GM19452 (cell line): ENCODE results near the gene MAPKBP1.

Experiments used
- ATAC-seq: cut with Tn5 transposase; IDR thresholded peaks from one replicate; pipeline ENCODE4 v1.9.1; 2021; ENCODE audit not compliant: unreplicated experiment

MAPKBP1 gene

DNA sequence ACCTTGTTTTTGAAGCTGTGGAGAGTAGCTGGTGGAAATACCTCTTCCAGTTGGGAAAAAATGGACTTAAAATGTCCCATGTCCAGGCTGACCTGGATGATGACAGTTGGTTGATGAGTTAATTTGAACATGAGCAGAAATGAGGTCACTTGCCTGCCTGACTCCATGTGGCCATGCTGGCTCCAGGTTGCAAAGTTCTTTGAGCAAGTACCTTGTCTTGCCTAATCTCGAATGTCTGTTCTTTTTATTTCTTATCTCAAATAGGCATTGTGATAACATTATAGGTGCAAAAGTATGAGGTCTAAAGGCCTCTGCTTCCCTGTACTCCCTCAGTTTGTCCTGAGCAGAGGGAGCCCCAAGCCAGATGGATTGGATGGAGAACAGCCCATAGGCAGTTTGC lies 9.0 kb downstream of the MAPKBP1 start:
- ATAC-seq, result no peak

- ATAC-seq, result no peak
Observed at GRCh38 chr15:41788262-41788661, 14.0 kb downstream of the MAPKBP1 start.

GRCh38 chr15:41789236-41789635 lies 15.0 kb downstream of the MAPKBP1 start:
- ATAC-seq, result no peak

DNA sequence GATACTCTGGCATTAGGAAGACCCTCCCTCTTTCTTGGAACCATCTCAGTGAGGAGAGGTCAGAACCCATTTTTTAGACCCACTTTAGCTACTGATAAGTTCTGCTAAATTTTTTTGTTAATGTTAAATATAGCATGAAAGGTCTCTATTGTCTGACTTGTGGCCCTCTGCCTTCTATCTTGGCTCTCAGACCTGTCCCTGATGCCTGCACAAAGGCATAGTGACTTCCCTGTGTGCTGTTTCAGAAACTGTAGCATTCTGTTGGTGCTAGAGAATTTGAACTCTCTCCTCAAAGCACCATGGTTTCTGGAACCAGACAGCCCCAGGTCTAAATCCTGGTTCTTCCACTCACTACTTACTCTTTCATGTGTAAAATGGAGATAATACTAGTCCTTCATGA lies 15.4 kb downstream of the MAPKBP1 start:
- ATAC-seq, result no peak

- ATAC-seq, result no peak
Observed at GRCh38 chr15:41790169-41790568, 15.9 kb downstream of the MAPKBP1 start.

DNA sequence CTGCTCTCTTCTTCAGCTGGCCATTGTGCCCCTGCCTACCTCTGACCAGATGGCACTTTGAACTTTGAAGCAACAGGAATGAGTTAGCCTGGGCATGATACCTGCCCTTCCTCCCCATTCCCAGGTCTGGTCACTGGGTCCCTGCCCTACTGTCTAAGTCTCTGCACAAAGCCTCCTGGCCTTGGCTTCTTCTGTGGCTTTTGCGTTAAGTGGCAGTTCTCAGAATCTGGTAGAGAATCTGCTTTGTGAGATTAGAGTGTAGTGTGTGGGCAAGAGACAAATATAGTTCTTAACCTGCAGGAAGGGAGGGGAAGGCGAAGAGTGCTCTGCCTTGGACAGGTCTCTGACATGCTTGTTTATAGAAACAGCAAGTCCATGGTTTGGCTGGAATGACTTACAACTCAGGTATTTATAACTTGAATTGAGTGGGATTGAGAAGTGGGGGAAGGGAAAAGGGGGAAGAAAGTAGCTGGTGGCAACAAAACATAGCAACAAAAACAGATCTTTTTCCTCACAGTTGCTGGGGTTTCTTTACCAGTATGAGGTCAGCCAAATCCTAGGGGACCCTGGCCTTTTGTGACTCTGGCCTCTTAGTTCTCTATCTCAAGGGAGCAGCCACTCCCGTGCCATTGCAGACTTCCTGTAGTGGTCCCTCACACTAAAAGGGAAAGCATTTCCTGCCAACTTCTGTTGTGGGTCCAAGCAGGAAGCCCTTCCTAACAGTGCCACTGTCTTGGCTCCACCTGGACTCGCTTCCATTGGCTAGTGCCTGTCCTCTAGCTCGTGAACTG lies 16.7 kb downstream of the MAPKBP1 start:
- ATAC-seq, result no peak

DNA sequence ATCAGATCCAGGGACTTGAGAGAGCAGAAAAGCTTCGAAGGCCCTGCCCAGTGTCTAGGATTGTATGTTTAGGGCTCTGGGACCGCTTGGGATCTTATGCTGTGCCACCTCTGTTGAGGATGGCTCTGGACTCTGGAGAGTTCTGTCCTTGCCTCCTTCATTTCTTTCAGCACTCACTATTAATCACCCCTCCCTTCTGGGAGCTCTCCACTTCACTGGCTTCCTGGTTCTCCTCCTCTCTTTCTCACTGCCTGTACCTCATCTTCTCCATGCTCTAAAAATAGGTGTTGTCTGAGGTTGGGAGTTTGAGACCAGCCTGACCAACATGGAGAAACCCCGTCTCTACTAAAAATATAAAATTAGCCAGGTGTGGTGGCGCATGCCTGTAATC lies 17.3 kb downstream of the MAPKBP1 start:
- no peak for ATAC-seq

- no peak for ATAC-seq
Observed at GRCh38 chr15:41792000-41792637, 17.8 kb downstream of the MAPKBP1 start.

- ATAC-seq, result no peak
Observed at GRCh38 chr15:41794081-41794480, 19.8 kb downstream of the MAPKBP1 start.

- ATAC-seq, result no peak
Observed at GRCh38 chr15:41795996-41796856, 21.9 kb downstream of the MAPKBP1 start.

DNA sequence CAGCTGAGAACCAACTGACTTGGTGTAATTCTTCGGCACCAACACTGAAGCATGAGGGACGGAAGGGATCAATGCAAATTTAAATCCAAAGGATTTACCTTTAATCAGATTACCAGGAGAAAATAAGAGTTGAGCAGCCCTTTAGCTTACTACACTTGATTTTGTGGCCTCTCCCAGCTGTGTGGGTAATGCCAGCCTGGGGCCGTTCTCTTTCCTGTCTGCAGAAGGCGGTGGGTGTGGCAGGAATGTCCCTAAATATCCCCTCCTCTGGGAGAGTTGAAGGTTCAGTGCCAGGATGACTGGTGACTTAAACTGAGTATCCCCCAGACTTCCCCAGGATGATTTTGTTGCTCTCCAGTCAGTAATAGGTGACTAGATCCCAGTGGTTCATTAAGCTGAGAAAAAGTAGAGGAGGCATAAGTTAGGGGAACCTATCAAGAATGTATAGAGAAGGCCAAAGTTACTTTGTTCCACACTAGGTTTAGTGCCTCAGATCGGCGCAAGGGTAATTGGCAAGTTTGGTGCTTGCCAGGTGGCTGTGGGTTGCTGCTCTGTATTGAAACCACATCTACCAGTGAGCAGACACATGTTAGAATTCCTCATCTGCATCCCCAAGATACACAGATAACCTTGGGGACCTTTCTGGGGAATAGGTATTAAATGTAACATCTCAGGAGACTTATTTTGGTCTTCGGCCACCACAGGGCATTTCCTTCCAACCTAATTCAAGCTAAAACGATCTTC lies 23.1 kb downstream of the MAPKBP1 start:
- no peak for ATAC-seq

GRCh38 chr15:41798607-41799487 lies 24.6 kb downstream of the MAPKBP1 start:
- ATAC-seq, result no peak

- ATAC-seq, result no peak
Observed at GRCh38 chr15:41799488-41799805, 25.2 kb downstream of the MAPKBP1 start.

- no peak for ATAC-seq
Observed at GRCh38 chr15:41801185-41801584, 26.9 kb downstream of the MAPKBP1 start.

- no peak for ATAC-seq
Observed at GRCh38 chr15:41801850-41802455, 27.7 kb downstream of the MAPKBP1 start.

GRCh38 chr15:41804361-41804760 lies 30.1 kb downstream of the MAPKBP1 start:
- ATAC-seq, result no peak

DNA sequence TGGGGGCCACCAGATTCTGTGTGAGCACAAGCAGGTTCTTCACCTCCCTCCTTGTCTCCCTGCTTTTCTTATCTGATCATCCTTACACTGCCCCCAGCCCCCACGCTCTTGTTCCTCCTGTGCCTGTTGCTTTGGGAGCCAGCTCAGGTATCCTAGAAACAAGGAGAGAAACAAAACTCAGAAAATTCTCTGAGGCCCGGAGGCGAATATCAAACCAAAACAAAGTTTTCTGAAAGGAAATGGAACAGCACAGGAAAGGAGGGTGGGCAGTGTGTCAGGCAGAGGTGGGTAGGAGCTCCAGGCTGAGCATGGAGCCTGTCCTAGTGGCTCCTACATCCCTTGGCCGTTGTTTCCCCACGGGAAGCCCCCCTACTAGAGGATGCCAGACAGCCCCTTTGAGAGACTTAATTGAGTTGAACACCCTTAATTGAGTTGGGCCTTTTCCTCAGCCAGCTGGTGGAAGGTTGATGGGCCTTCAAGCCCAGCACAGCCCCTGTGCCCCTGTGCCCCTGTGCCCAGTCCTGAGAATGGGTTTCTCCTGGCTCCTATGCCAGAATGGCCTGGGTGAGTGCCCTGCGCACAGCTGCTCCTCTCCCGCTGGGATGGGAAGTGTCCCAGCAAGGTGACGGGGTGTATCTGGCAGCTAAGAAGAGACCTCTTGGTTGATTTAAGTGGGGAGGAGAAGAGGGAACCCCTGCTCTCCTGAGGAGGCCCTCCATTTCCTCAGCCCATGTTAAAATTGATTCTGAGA lies 30.8 kb downstream of the MAPKBP1 start:
- no peak for ATAC-seq

DNA sequence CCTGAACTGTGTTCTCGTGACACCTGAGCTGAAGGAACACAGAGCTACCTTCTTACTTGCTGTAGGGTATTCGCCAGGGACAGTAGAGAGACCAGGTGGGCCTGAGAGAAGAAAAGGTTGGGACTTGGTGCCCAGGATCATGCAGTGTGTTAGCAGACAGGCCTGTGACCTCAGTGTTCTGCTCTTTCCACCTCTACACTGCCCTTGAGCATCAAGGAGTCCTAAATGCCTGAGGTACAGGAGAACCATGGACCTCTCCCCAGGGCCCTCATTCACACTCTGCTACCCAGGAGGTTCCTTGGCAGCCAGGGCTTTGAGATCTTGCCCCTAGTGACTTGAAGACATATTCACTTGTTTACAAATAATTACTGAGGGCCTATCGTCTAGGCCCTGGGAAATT lies 31.4 kb downstream of the MAPKBP1 start:
- no peak for ATAC-seq
